ENCODE measurements around the gene IGF2. TPM values are rescaled to one million over a fixed set of nuclear protein-coding genes. Genes with fewer than 3 reads are reported as not detected.
A peak's percentile ranks its signal among the peaks of the same experiment; 100 is the strongest.

IGF2 gene
- total and polyA plus RNA-seq, 2 donors from 2014 or later = 10.2 to 30.5 TPM

DNA sequence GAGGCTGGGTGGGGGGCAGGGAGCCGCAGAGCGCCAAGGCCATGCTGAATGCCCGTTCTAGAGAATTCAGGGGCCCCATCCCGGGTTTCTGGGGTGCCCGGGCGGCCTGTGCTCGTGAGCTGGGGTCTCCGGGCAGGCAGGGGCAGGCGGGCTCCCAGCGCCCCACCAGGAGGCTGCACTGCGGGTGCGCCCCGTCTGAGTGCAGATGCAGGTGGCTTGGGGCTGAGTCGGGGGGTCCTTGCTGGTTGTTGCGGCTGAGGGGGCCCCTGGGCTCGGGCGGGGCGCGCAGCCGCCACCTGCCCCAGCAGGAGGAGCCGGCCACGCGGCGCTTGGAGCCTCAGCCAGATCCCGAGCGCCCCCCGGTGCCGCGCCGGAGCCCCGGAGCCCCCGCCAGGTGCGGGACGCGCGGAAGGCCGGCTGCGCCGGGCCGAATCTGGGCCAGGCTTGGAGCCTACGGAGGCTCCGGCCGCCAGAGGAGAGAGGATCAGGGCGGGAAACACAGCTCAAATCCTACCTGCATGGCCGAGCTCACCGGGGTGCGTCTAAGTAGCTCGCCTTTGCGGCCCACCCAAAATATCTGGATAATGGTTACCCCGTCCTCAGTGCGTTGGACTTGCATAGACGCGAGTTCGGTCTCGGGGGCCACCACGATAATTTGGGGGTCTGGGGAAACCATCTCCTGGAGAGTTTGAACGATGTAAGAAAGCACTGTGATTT, 590 bp upstream of the IGF2 start:
- H3K27ac ChIP-seq (ENCODE audit: low read depth in 2 of 2, low read length in 2 of 2) = no peak overlapping the region
- TF ChIP-seq, protein P1, sequence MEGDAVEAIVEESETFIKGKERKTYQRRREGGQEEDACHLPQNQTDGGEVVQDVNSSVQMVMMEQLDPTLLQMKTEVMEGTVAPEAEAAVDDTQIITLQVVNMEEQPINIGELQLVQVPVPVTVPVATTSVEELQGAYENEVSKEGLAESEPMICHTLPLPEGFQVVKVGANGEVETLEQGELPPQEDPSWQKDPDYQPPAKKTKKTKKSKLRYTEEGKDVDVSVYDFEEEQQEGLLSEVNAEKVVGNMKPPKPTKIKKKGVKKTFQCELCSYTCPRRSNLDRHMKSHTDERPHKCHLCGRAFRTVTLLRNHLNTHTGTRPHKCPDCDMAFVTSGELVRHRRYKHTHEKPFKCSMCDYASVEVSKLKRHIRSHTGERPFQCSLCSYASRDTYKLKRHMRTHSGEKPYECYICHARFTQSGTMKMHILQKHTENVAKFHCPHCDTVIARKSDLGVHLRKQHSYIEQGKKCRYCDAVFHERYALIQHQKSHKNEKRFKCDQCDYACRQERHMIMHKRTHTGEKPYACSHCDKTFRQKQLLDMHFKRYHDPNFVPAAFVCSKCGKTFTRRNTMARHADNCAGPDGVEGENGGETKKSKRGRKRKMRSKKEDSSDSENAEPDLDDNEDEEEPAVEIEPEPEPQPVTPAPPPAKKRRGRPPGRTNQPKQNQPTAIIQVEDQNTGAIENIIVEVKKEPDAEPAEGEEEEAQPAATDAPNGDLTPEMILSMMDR (IDR thresholded peaks at IDR 0.05; ENCODE audit: borderline replicate concordance, extremely low read depth, insufficient read depth) = no peak
- peak overlapping the region in 1 of 3 donors; percentile 33 for H3K4me3 ChIP-seq (ENCODE audit: low read length in 3 of 3)
- no peak overlapping the region for H3K9ac ChIP-seq (ENCODE audit: low read length in 3 of 3)
- intact Hi-C loops (cut with DNase I) = no loop called here
- peaks cover 23% of the 10 kb centered on the region for H3K27me3 ChIP-seq (ENCODE audit: control insufficient read depth, insufficient read depth, low read length)
- no peaks in the 10 kb centered on the region for H3K9me3 ChIP-seq (ENCODE audit: control insufficient read depth in 2 of 3, insufficient read depth in 1 of 3, low read length in 3 of 3)
- no peaks in the 10 kb centered on the region for H3K36me3 ChIP-seq (ENCODE audit: control insufficient read depth in 2 of 3, insufficient read depth in 3 of 3, low read length in 3 of 3)
- DNase-seq (peak in 4 of 5 donors; percentile 54 to 78 (median 64)), FAIRE-seq (no peak)
- no peaks in the 10 kb centered on the region for H3K4me1 ChIP-seq (ENCODE audit: control insufficient read depth in 2 of 3, insufficient read depth in 2 of 3, low read depth in 1 of 3, low read length in 3 of 3)

DNA sequence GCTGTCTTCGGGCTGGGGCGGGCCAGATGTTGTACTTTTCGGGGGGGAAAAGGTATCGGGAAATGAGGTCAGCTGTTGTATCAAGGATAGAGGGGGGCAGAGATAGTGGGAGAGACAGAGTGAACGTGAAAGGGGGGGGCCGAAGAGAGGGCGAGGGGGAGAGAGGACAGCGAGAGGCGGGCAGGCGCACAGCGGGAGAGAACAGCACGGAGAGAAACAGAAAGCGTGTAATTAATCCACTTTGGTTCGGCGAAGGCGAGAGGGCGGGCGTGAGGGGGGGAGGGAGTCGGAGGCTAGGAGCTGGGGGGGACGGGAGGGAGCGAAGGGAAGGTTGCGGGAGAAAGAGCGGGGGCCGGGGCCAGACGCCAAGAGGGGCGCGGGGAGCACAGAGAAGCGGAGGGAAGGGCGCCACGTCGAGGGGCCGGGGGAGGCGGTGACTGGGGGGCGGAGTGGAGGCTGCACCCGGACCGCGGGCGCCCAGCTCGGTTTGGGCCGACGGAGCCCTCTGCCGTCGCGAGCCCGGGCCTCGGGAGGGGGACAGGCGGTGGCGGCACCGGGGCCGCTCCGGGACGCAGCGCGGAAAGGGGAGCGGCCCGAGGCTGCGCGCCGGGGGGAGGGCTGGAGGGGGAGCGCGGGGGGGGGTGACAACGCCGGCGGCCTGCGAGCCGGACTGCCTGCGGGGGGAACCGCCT, 612 bp downstream of the IGF2 start:
- no peak overlapping the region for H3K9ac ChIP-seq (ENCODE audit: low read length in 3 of 3)
- DNase-seq (peak in 1 of 5 donors; percentile 74), FAIRE-seq (no peak)
- H3K9me3 ChIP-seq (ENCODE audit: control insufficient read depth in 2 of 3, insufficient read depth in 1 of 3, low read length in 3 of 3) = no peaks in the 10 kb centered on the region
- peaks cover 20% of the 10 kb centered on the region for H3K27me3 ChIP-seq (ENCODE audit: control insufficient read depth, insufficient read depth, low read length)
- TF ChIP-seq, protein P1 (IDR thresholded peaks at IDR 0.05; ENCODE audit: borderline replicate concordance, extremely low read depth, insufficient read depth) = no peak
- no peaks in the 10 kb centered on the region for H3K36me3 ChIP-seq (ENCODE audit: control insufficient read depth in 2 of 3, insufficient read depth in 3 of 3, low read length in 3 of 3)
- no peaks in the 10 kb centered on the region for H3K4me1 ChIP-seq (ENCODE audit: control insufficient read depth in 2 of 3, insufficient read depth in 2 of 3, low read depth in 1 of 3, low read length in 3 of 3)
- H3K4me3 ChIP-seq (ENCODE audit: low read length in 3 of 3) = peak overlapping the region in 1 of 3 donors; percentile 36
- H3K27ac ChIP-seq (ENCODE audit: low read depth in 2 of 2, low read length in 2 of 2) = no peak overlapping the region
- intact Hi-C loops (cut with DNase I) = no loop called here

DNA sequence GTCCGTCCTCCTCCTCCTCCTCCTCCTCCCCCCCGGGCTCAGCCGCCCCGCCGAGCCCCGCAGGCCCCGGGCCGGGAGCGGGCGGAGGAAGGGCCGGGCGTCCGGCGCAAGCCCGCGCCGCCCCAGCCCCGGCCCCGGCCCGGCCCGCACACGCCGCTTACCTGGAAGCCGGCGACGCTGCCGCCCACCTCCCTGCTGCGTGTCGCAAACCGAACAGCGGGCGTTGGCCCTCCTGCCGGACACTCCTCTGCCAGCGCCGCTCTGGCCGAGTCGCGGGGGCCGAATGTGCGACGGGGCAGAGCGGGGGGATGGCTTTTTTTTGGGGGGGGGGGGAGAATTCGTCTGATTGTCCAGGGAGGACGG, 1.1 kb downstream of the IGF2 start:
- no peak for FAIRE-seq
- Histone ChIP-seq H3K27me3 (ENCODE audit: control insufficient read depth, insufficient read depth, low read length) (peaks cover 20% of the 10 kb centered on the region), H3K4me3 (ENCODE audit: low read length in 3 of 3) (peak overlapping the region in 1 of 3 donors; percentile 16)

More for the DNA sequence above, 1.1 kb downstream of the IGF2 start:
- H3K9me3 ChIP-seq (ENCODE audit: control insufficient read depth in 2 of 3, insufficient read depth in 1 of 3, low read length in 3 of 3) = no peaks in the 10 kb centered on the region
- H3K27ac ChIP-seq (ENCODE audit: low read depth in 2 of 2, low read length in 2 of 2) = no peak overlapping the region
- peak in 1 of 5 donors; percentile 69 for DNase-seq
- H3K9ac ChIP-seq (ENCODE audit: low read length in 3 of 3) = no peak overlapping the region
- no peaks in the 10 kb centered on the region for H3K36me3 ChIP-seq (ENCODE audit: control insufficient read depth in 2 of 3, insufficient read depth in 3 of 3, low read length in 3 of 3)
- intact Hi-C loops (cut with DNase I) = no loop called here
- peaks cover 0 to 3% (median 0%) of the 10 kb centered on the region in 3 donors for H3K4me1 ChIP-seq (ENCODE audit: control insufficient read depth in 2 of 3, insufficient read depth in 2 of 3, low read depth in 1 of 3, low read length in 3 of 3)
- TF ChIP-seq, protein P1 (IDR thresholded peaks at IDR 0.05; ENCODE audit: borderline replicate concordance, extremely low read depth, insufficient read depth) = no peak
